Stimulated activated naive CD8-positive, alpha-beta T cell treated with anti-CD3 and anti-CD28 coated beads, Interleukin-15, Interleukin-2, amounts not matched to agents 100 U/mL and 50 U/mL, for 24 hours (primary cell): ENCODE measurements around the gene RHBDD2.
"Not testable (repeated sequence)": the region's sequence is repeated elsewhere in the genome, so short reads cannot be mapped to it uniquely, and the experiment has no call there.

Source experiments
- ATAC-seq: fragments of 150-1000 bp; cut with Tn5 transposase; one replicate; pipeline ENCODE4 v1.10.0; 2021
- DNase-seq: peaks from one replicate; pipeline ENCODE4 v3.0.0; 2021

Gene RHBDD2

DNA sequence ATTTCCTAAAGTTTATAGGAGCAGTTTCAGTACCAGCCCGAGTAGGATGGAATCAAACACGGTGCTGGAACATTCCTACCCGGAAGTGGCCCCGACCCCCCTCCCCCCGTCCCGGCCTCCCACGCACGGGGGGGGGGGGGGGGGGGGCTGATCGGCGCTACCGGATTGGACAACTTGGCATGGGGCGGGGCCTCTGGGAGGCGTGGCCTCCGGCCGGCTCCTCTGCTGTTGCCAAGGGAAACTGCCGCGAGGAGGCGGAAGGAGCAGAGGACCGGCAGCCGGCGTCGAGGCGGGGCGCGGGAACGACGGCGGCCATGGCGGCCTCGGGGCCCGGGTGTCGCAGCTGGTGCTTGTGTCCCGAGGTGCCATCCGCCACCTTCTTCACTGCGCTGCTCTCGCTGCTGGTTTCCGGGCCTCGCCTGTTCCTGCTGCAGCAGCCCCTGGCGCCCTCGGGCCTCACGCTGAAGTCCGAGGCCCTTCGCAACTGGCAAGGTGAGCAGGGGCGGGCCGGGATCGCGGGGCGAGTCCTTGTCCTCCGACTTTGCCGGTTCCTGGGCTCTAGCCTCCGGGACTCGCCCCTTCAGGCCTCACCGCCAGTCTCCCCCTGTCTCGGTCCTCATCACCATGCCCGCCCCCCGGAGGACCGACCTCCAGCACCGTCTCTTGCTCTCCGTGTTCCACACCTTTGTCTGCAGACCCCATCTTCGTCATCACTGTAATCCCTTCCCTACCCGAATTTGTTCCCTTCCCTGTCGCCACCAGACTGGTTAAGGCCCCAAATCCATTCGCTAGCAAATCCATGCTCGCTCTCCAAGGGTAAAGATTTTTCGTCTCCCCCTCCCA lies at the start of gene RHBDD2:
RHBDD2 (plus strand) TSS at position 266 of the 843 bp plus-strand sequence; CDS start at position 315, 49 bp downstream.
- DNase-seq (peak; percentile 98), ATAC-seq (peak; percentile 92)

DNA sequence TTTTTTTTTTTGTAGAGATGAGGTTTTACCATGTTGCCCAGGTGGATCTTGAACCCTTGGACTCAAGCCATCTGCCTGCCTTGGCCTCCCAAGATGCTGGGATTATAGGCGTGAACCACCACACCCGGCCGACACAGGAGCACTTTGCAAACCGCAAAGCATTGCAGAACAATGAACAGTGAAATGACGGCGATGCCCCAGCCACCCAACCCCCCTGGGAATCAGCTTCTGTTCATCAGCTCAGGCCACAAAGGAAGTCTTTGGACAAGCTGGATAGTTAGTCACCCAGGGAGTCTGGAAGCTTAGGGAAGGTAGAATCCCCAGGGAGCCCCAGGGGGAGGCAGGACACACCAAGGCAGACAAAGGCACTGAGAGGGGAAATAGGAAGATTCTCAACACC lies 49.2 kb upstream of the RHBDD2 start:
- DNase-seq, ATAC-seq: not testable (repeated sequence)

DNA sequence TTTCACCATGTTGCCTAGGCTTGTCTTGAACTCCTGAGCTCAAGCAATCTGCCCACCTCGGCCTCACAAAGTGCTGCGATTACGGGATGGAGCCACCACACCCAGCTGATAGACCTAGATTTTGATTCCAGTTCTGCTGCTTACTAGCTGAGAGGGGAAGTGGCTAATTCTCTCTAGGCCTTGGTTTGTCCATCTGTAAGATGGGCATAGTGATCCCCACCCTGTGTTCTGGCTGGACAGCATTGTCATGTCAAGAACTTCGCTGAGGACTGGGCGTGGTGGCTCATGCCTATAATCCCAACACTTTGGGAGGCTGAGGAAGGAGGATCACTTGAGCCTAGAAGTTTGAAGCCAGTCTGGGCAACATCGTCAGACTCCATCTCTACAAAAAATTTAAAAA lies 47.9 kb upstream of the RHBDD2 start:
- DNase-seq (no peak), ATAC-seq (no peak)

DNA sequence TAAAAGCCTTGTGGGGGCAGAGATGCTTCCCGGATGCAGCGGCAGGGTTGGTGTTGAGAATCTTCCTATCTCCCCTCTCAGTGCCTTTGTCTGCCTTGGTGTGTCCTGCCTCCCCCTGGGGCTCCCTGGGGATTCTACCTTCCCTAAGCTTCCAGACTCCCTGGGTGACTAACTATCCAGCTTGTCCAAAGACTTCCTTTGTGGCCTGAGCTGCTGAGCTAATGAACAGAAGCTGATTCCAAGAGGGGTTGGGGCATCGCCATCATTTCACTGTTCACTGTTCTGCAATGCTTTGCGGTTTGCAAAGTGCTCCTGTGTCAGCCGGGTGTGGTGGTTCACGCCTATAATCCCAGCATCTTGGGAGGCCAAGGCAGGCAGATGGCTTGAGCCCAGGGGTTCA lies 45.2 kb upstream of the RHBDD2 start:
- DNase-seq, ATAC-seq: not testable (repeated sequence)

DNA sequence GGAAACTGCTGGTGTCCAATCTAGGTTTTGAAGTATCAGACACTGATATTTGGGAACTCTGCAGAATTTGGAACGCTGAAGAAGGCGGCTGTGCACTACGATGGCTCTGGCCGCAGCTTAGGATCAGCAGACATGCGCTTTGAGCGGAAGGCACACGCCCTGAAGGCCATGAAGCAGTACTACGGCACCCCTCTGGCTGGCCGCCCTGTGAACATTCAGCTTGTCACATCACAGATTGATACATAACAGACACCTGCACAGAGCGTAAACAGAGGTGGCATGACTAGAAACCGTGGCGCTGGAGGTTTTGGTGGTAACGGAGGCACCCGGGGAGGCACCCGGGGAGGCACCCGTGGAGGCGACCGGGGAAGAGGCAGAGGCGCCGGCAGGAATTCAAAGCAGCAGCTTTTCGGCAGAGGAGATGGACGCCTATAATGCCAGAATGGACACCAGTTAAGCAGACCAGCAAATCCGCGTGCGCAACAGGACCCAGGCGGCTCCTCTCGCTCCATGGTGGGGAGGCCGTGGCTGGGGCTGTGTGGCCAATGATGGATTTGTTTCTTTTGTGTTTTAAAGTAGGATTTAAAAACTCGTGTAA lies 43.0 kb upstream of the RHBDD2 start:
- DNase-seq, result no peak
- ATAC-seq, result no peak

DNA sequence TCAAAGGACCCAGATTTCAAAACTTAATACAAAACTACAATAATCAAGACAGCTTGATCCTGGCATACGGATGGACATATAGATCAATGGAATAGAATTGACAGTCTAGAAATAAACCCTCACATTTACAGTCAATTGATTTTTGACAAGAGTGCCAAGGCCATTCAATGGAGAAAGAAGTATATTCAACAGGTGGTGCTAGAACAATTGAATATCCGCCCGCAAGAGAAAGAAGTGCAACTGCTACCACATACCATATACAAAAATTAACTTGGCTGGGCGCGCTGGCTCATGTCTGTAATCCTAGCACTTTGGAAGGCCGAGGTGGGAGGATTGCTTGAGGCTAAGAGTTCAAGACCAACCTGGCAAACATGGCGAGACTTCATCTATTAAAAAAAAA lies 42.0 kb upstream of the RHBDD2 start:
- DNase-seq, result no peak
- no peak for ATAC-seq

DNA sequence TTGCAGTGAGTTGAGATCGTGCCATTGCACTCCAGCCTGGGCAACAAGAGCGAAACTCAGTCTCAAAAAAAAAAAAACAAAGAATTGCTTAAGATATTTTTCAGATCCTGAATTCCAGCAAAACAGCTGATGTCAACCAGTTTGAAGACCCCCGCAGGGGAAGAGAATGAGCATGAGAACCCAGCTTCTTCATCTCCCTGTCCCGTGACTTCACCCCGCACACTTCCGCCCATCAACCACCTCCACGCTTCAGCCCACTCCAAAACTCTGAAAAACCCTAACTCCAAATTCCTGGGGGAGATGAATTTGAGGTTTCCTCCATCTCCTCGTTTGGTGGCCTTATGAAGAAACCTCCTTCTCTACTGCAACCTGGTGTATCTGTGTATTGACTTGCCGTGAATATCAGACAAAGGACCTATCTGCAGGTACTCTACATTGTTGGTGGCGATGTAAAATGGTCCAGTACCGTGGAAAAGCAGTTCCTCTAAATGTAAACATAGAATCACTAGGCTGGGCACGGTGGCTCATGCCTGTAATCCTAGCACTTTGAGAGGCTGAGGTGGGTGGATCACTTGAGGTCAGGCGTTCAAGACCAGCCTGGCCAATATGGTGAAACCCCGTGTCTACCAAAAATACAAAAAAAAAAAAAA lies 40.4 kb upstream of the RHBDD2 start:
- not testable (repeated sequence) for ATAC-seq, DNase-seq

DNA sequence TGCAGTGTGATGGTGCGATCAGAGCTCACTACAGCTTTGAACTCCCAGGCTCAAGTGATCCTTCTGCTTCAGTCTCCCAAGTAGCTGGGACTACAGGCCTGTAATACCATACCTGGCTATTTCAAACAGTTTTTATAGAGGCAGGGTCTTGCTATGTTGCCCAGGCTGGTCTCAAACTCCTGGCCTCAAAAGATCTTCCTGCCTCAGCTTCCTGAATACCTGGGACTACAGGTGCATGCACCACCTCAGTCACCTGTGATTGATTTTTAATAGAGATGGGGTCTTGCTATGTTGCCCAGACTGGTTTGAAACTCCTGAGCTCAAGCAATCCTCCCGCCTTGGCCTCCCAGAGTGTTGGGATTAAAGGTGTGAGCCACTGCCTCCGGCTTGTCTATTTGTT lies 38.8 kb upstream of the RHBDD2 start:
- ATAC-seq, result no peak
- no peak for DNase-seq

DNA sequence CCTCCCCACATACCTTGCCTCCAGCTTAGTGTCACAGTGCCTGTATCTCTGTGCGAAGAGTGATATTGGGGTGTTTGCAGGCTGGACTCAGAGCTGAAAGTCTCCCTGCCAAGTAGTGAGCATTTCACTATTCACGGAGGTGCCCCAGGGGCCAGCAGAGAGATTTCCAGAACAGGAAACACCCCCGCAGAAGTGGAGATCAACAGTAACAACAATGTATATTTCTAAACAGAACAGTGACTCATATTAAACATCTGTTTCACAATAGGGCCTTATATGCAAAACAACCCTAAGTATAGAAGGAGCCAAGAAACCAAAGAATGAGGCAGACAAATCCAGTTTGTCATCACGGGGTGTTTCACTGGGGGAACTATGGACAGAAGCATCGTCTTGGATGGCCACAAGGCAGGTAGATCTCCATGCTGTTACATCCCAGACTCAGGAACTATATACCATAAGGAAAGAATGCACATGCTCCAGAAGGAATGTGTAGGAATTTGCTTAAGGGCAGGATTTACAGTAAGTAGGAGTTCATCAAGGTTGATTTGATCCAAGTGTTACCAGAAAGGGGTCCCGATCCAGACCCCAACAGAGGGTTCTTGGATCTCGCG lies 35.9 kb upstream of the RHBDD2 start:
- ATAC-seq, result peak; percentile 84
- peak; percentile 21 for DNase-seq

DNA sequence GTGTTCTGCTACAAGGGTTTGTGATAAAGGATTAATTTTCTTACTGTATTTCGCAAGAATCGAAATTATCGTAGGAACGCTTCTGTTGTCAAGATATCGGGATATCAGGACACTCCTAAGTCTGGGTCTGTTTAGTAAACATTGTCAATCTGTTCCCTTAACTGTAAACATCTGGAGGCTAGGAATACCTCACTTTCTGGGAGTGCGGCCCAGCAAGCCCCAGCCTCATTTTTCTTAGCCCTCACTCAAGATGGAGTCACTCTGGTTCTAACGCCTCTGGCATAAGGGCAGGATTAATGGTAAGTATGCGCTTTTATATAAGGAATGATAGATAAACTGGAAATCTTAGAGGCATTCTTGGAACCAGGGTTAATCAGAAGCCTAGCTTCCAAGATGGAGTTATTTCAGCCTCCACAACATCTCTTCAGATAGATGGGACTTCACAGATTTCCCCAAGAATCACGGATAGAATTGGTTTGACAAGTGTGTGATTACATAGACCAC lies 35.2 kb upstream of the RHBDD2 start:
- DNase-seq, result no peak
- no peak for ATAC-seq

DNA sequence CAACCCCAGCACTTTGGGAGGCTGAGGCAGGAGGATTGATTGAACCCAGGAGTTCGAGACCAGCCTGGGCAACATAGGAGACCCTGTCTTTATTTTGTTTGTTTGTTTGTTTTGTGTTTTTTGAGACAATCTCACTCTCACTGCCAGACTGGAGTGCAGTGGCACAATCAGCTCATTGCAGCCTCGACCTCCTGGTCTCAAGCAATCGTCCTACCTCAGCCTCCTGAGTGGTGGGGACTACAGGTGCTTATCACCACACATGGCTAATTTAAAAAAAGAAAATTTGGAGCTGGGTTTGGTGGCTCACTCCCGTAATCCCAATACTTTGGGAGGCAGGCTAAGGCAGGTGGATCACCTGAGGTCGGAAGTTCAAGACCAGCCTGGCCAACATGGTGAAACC lies 34.7 kb upstream of the RHBDD2 start:
- DNase-seq (no peak), ATAC-seq (no peak)

DNA sequence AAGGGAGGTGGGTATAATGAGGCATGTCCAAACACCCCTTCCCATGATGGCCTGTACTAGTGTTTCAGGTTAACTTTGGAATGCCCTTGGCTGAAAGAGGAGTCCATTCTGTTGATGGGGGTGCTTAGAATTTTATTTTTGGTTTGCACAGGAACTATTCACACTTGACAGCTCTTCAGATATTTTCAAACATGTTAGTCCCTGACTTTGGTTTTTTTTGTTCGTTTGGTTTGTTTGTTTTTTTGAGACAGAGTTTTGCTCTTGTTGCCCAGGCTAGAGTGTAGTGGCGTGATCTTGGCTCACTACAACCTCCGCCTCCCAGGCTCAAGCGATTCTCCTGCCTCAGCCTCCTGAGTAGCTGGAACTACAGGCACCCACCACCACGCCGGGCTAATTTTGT lies 33.7 kb upstream of the RHBDD2 start:
- DNase-seq, ATAC-seq: not testable (repeated sequence)

DNA sequence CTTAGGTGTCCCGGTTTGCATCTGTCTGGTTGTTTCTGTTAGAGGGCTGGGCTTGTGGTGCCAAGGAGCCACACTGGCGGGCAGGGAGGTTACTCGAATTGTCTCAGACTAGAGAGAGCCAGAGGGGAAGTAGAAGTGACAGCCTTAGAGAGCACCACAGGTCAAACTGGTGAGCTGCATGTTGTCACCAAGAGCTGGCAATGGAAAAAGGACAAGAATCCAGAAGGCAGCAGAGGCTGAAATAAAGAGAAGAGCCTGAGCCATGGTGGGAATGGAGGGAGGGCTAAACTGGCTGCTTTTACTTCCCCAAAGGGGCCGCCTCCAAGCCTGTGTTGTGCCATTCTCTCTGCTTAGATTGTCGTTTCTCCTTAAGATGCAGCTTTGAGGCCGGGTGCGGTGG lies 31.1 kb upstream of the RHBDD2 start:
- no peak for ATAC-seq
- no peak for DNase-seq

DNA sequence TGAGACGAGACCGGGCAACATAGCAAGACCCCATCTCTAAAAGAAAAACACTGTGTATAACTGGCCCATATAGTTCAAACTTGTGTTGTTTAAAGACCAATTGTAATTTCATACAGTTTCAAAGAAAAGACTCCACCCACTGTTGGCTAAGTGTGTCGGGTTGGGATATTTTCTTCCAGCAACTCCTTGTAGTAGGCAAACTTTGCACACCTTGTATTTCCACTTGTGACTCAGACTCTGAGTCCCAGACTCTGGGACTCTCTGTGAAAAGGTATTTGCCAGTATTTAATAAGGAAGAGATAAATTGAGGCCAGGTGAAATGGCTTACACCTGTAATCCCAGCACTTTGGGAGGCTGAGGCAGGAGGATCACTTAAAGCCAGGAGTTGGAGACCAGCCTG lies 29.3 kb upstream of the RHBDD2 start:
- no peak for ATAC-seq
- no peak for DNase-seq

DNA sequence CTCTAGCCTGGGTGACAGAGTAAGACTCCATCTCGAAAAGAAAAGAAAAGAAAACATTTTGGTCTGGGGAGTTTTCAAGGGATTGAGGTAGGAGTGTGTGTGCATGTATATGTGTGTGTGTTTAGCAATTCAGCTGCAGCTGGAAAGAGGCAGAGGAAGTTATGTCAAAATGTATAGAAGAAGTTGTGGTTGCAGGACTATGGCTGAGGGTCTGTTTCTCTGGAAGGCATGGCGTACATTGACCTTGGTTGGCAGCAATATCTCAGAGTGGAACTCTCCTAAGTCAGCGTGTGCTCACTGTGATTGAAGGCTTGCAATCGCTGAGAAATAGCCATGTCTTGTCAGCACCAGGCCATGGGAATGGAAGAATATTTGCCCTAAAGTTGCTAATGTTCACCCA lies 28.6 kb upstream of the RHBDD2 start:
- ATAC-seq (no peak), DNase-seq (no peak)

DNA sequence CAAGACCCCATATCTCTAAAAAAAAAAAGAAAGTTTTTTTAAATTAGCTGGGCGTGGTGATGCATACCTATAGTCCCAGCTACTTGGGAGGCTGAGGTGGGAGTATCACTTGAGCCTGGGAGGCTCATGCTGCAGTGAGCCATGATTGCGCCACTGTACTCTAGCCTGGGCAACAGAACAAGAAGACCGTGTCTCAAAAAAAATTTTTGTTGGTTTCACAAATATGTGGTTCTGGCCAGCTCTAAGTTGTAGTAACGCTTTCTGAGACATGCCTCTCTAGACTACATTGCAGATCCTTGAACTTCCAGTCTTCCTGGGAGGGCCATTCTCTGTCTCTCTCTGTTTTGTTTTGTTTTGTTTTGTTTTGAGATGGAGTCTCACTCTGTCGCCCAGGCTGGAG lies 24.6 kb upstream of the RHBDD2 start:
- no peak for DNase-seq
- no peak for ATAC-seq

DNA sequence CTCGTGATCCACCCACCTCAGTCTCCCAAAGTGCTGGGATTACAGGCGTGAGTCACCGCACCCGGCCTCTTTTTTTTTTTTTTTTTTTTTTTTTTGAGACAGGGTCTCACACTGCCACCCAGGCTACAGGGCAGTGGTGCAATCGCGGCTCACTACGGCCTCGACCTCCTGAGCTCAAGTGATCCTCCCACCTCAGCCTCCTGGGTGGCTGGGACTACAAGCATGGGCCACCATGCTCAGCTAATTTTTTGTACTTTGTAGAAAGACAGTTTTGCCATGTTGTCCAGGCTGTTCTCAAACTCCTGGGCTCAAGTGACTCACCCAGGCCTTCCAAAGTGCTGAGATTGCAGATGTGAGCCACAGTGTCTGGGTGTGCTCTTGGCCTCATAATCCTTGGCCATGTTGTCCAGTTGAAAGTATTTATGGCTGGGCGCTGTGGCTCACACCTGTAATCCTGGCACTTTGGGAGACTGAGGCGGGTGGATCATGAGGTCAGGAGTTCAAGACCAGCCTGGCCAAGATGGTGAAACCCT lies 24.0 kb upstream of the RHBDD2 start:
- DNase-seq, ATAC-seq: not testable (repeated sequence)

DNA sequence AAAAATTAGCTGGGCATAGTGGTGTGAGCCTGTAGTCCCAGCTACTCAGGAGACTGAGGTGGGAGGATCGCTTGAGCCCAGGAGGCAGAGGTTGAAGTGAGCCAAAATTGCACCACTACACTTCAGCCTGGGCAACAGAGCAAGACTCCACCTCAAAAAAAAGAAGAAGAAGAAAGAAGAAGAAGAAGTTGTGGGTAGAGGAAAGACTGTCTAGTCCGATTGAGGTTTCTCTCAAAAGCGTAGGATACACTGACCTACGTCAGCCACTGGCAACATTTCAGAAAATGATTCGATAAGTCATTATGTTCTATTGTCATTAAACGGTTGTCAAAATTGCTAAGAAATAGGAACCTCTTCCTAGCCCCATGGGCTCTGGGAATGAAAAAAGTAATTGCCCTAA lies 22.3 kb upstream of the RHBDD2 start:
- ATAC-seq (no peak), DNase-seq (no peak)

DNA sequence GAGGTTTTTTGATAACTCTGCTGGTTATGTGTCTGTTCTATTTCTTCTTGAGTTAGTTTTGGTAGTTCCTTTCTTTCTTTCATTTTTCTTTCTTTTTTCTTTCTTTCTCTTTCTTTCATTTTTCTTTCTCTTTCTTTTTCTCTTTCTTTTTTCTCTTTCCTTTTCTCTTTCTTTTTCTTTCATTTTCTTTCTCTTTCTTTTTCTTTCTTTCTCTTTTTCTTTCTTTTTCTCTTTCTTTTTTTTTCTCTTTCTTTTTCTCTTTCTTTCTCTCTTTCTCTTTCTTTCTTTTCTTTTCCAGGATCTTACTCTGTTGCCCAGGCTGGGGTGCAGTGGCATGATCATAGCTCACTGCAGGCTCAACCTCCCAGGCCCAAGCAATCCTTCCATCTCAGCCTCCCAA lies 20.4 kb upstream of the RHBDD2 start:
- DNase-seq (no peak), ATAC-seq (no peak)

DNA sequence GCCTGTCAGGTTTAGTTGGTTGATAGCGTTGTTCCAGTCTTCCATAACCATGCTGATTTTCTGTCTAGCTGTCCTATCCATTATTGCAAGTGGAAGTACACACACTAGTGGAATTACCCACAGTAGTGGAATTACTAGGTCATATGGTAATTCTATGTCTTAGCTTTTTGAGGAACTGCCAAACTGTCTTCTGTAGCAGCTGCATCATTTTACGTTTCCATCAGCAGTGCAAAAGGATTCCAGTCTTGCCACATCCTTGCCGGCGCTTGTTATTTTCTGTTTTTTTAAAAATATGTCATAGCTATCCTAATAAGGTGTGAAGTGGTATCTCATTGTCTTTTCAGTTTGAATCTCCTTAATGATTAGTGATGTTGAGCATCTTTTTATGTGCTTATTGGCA lies 17.2 kb upstream of the RHBDD2 start:
- no peak for ATAC-seq

DNA sequence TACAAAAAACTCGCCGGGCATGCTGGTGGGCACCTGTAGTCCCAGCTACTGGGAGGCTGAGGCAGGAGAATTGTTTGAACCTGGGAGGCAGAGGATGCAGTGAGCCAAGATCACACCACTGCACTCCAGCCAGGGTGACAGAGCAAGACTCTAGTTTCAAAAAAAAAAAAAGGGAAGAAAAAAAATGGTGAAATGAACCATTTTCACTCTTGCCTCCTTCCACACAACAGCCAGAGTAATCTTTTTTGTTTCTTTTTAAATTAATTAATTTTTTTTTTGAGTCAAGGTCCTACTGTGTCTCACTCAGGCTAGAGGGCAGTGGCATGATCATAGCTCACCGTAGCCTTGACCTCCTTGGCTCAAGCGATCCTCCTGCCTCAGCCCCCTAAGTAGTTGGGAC lies 14.6 kb upstream of the RHBDD2 start:
- not testable (repeated sequence) for DNase-seq, ATAC-seq

More for the DNA sequence above, 17.2 kb upstream of the RHBDD2 start:
- no peak for DNase-seq

DNA sequence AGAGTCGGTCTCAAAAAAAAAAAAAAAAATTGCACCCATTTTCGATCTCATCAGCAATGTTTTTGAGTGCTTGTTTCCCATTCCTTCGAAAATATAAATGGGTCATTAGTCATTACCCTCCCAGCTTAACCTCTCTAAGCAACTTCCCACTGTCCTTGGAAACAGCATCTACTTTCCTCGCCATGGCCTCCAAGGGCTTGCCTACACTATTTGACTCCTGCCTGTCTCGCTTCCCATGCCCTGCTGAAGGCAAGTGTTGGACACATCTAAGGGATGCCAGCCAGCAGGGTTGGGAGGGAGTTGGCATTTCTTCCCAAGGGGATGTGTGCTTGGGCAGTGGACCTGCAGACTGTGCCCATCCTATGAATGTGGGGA lies 12.7 kb upstream of the RHBDD2 start:
- DNase-seq, result no peak
- ATAC-seq, result no peak
